Measurements from ENCODE around the gene CORO1C.

Gene CORO1C

GRCh38 chr12:108720757-108721514 is 10.4 kb downstream of the CORO1C start:
- H3K27me3 ChIP-seq (ENCODE audit: control insufficient read depth, insufficient read depth, low read length), result no peaks in the 10 kb centered on the region
- H3K4me1 ChIP-seq (ENCODE audit: control insufficient read depth, insufficient read depth, low read length), result peaks cover 35% of the 10 kb centered on the region
- no peaks in the 10 kb centered on the region for H3K36me3 ChIP-seq (ENCODE audit: control insufficient read depth, insufficient read depth, low read length)
- no peak overlapping the region for H3K9ac ChIP-seq (ENCODE audit: low read length)
- H3K4me3 ChIP-seq (ENCODE audit: low read length), result no peak overlapping the region
- H3K27ac ChIP-seq (ENCODE audit: low read depth, low read length), result no peak overlapping the region

- H3K4me3 ChIP-seq (ENCODE audit: low read length), result no peak overlapping the region
- H3K27me3 ChIP-seq (ENCODE audit: control insufficient read depth, insufficient read depth, low read length), result no peaks in the 10 kb centered on the region
- H3K4me1 ChIP-seq (ENCODE audit: control insufficient read depth, insufficient read depth, low read length), result peaks cover 24% of the 10 kb centered on the region
- no peak overlapping the region for H3K27ac ChIP-seq (ENCODE audit: low read depth, low read length)
- no peaks in the 10 kb centered on the region for H3K36me3 ChIP-seq (ENCODE audit: control insufficient read depth, insufficient read depth, low read length)
- no peak overlapping the region for H3K9ac ChIP-seq (ENCODE audit: low read length)
These were observed 14.1 kb downstream of the CORO1C start for GRCh38 chr12:108717243-108717642.

GRCh38 chr12:108714866-108715265 is 16.5 kb downstream of the CORO1C start:
- H3K4me1 ChIP-seq (ENCODE audit: control insufficient read depth, insufficient read depth, low read length), result peaks cover 22% of the 10 kb centered on the region
- no peak overlapping the region for H3K4me3 ChIP-seq (ENCODE audit: low read length)
- H3K27ac ChIP-seq (ENCODE audit: low read depth, low read length), result no peak overlapping the region
- H3K36me3 ChIP-seq (ENCODE audit: control insufficient read depth, insufficient read depth, low read length), result no peaks in the 10 kb centered on the region
- no peak overlapping the region for H3K9ac ChIP-seq (ENCODE audit: low read length)
- H3K27me3 ChIP-seq (ENCODE audit: control insufficient read depth, insufficient read depth, low read length), result no peaks in the 10 kb centered on the region

GRCh38 chr12:108713471-108713870 is 17.8 kb downstream of the CORO1C start:
- Histone ChIP-seq H3K4me3 (ENCODE audit: low read length) (no peak overlapping the region), H3K36me3 (ENCODE audit: control insufficient read depth, insufficient read depth, low read length) (no peaks in the 10 kb centered on the region), H3K4me1 (ENCODE audit: control insufficient read depth, insufficient read depth, low read length) (peaks cover 21% of the 10 kb centered on the region), H3K9ac (ENCODE audit: low read length) (no peak overlapping the region), H3K27me3 (ENCODE audit: control insufficient read depth, insufficient read depth, low read length) (no peaks in the 10 kb centered on the region), H3K27ac (ENCODE audit: low read depth, low read length) (no peak overlapping the region)

GRCh38 chr12:108712925-108713203 is 18.5 kb downstream of the CORO1C start:
- Histone ChIP-seq H3K36me3 (ENCODE audit: control insufficient read depth, insufficient read depth, low read length) (no peaks in the 10 kb centered on the region), H3K9ac (ENCODE audit: low read length) (no peak overlapping the region), H3K4me3 (ENCODE audit: low read length) (no peak overlapping the region), H3K27me3 (ENCODE audit: control insufficient read depth, insufficient read depth, low read length) (no peaks in the 10 kb centered on the region), H3K4me1 (ENCODE audit: control insufficient read depth, insufficient read depth, low read length) (peaks cover 21% of the 10 kb centered on the region), H3K27ac (ENCODE audit: low read depth, low read length) (no peak overlapping the region)

GRCh38 chr12:108712165-108712924 is 19.0 kb downstream of the CORO1C start:
- H3K9ac ChIP-seq (ENCODE audit: low read length), result no peak overlapping the region
- H3K36me3 ChIP-seq (ENCODE audit: control insufficient read depth, insufficient read depth, low read length), result no peaks in the 10 kb centered on the region
- H3K27ac ChIP-seq (ENCODE audit: low read depth, low read length), result peak overlapping the region; percentile 30
- H3K4me3 ChIP-seq (ENCODE audit: low read length), result no peak overlapping the region
- no peaks in the 10 kb centered on the region for H3K27me3 ChIP-seq (ENCODE audit: control insufficient read depth, insufficient read depth, low read length)
- H3K4me1 ChIP-seq (ENCODE audit: control insufficient read depth, insufficient read depth, low read length), result peaks cover 21% of the 10 kb centered on the region

- peak overlapping the region; percentile 30 for H3K27ac ChIP-seq (ENCODE audit: low read depth, low read length)
- peaks cover 21% of the 10 kb centered on the region for H3K4me1 ChIP-seq (ENCODE audit: control insufficient read depth, insufficient read depth, low read length)
- no peaks in the 10 kb centered on the region for H3K36me3 ChIP-seq (ENCODE audit: control insufficient read depth, insufficient read depth, low read length)
These were observed 19.7 kb downstream of the CORO1C start for GRCh38 chr12:108711489-108712164.

GRCh38 chr12:108709697-108710096 is 21.6 kb downstream of the CORO1C start:
- peaks cover 24% of the 10 kb centered on the region for H3K4me1 ChIP-seq (ENCODE audit: control insufficient read depth, insufficient read depth, low read length)
- no peaks in the 10 kb centered on the region for H3K27me3 ChIP-seq (ENCODE audit: control insufficient read depth, insufficient read depth, low read length)
- H3K9ac ChIP-seq (ENCODE audit: low read length), result no peak overlapping the region
- peak overlapping the region; percentile 17 for H3K27ac ChIP-seq (ENCODE audit: low read depth, low read length)
- H3K4me3 ChIP-seq (ENCODE audit: low read length), result no peak overlapping the region
- no peaks in the 10 kb centered on the region for H3K36me3 ChIP-seq (ENCODE audit: control insufficient read depth, insufficient read depth, low read length)

More at GRCh38 chr12:108711489-108712164, 19.7 kb downstream of the CORO1C start:
- no peaks in the 10 kb centered on the region for H3K27me3 ChIP-seq (ENCODE audit: control insufficient read depth, insufficient read depth, low read length)
- H3K4me3 ChIP-seq (ENCODE audit: low read length), result no peak overlapping the region
- no peak overlapping the region for H3K9ac ChIP-seq (ENCODE audit: low read length)

- Histone ChIP-seq H3K27me3 (ENCODE audit: control insufficient read depth, insufficient read depth, low read length) (no peaks in the 10 kb centered on the region), H3K27ac (ENCODE audit: low read depth, low read length) (peak overlapping the region; percentile 37), H3K9ac (ENCODE audit: low read length) (no peak overlapping the region), H3K4me1 (ENCODE audit: control insufficient read depth, insufficient read depth, low read length) (peaks cover 37% of the 10 kb centered on the region), H3K36me3 (ENCODE audit: control insufficient read depth, insufficient read depth, low read length) (peaks cover under 1% of the 10 kb centered on the region), H3K4me3 (ENCODE audit: low read length) (no peak overlapping the region)
These were observed 26.8 kb downstream of the CORO1C start for GRCh38 chr12:108704527-108704926.

- Histone ChIP-seq H3K4me1 (ENCODE audit: control insufficient read depth, insufficient read depth, low read length) (peaks cover 45% of the 10 kb centered on the region), H3K27ac (ENCODE audit: low read depth, low read length) (peak overlapping the region; percentile 76), H3K9ac (ENCODE audit: low read length) (no peak overlapping the region), H3K27me3 (ENCODE audit: control insufficient read depth, insufficient read depth, low read length) (no peaks in the 10 kb centered on the region), H3K4me3 (ENCODE audit: low read length) (no peak overlapping the region), H3K36me3 (ENCODE audit: control insufficient read depth, insufficient read depth, low read length) (peaks cover 6% of the 10 kb centered on the region)
These were observed 28.6 kb downstream of the CORO1C start for GRCh38 chr12:108702595-108703320.

GRCh38 chr12:108701779-108702441 is 29.4 kb downstream of the CORO1C start:
- Histone ChIP-seq H3K27me3 (ENCODE audit: control insufficient read depth, insufficient read depth, low read length) (no peaks in the 10 kb centered on the region), H3K4me3 (ENCODE audit: low read length) (peak overlapping the region; percentile 33)

More at GRCh38 chr12:108701779-108702441, 29.4 kb downstream of the CORO1C start:
- Histone ChIP-seq H3K4me1 (ENCODE audit: control insufficient read depth, insufficient read depth, low read length) (peaks cover 53% of the 10 kb centered on the region), H3K9ac (ENCODE audit: low read length) (no peak overlapping the region), H3K36me3 (ENCODE audit: control insufficient read depth, insufficient read depth, low read length) (peaks cover 6% of the 10 kb centered on the region), H3K27ac (ENCODE audit: low read depth, low read length) (peak overlapping the region; percentile 76)

Data from rectal smooth muscle tissue (tissue), 1 donor.